A172 (cell line): ENCODE data around the gene HIGD1C. TPM values are rescaled to one million over a fixed set of nuclear protein-coding genes. Genes with fewer than 3 reads are reported as not detected.

Source experiments
- DNase-seq: peaks from one replicate; pipeline ENCODE4 v3.0.0-alpha.2; 2015; ENCODE audit warnings: low spot score
- total RNA-seq: library from RNA; depleted of rRNA; stranded (reverse); fragments of >200 nt; shearing (Covaris generic); gene quantifications from 2 replicates; pipeline ENCODE4 v1.2.3, GENCODE V29; 2014; rRNA removed

The HIGD1C gene
- total RNA-seq, 1 experiment from 2014 or later = not detected

- DNase-seq = no peak
Observed at GRCh38 chr12:51018956-51019355, 66.6 kb downstream of the HIGD1C start.

GRCh38 chr12:51019927-51020326 lies 67.6 kb downstream of the HIGD1C start:
- no peak for DNase-seq

Other genes with a start within 250 kb of the HIGD1C start
- 24.3 and 24.8 TPM in 2 replicates for gene ATF1, start 188.4 kb upstream of the HIGD1C start, total RNA-seq
- not detected in 2 replicates for gene TMPRSS12, start 109.6 kb upstream of the HIGD1C start, total RNA-seq
- 41.3 and 51.6 TPM in 2 replicates for gene SLC11A2, start 73.8 kb downstream of the HIGD1C start, total RNA-seq
- gene LETMD1, start 95.8 kb downstream of the HIGD1C start, total RNA-seq = 21.9 and 23.7 TPM in 2 replicates
- gene CSRNP2, start 131.1 kb downstream of the HIGD1C start, total RNA-seq = 18.4 and 32.3 TPM in 2 replicates
- 8.1 and 19.7 TPM in 2 replicates for gene TFCP2, start 220.6 kb downstream of the HIGD1C start, total RNA-seq